Measurements from ENCODE around the gene LDOC1.

Gene LDOC1

GRCh38 chrX:141127146-141127545 is 49.8 kb downstream of the LDOC1 start:
- no peaks in the 10 kb centered on the region for H3K9me3 Mint-ChIP-seq (ENCODE audit: low read depth)
- H3K4me3 Mint-ChIP-seq = no peak overlapping the region
- H3K4me1 Mint-ChIP-seq (ENCODE audit: low read depth) = no peaks in the 10 kb centered on the region
- no peaks in the 10 kb centered on the region for H3K27me3 Mint-ChIP-seq
- H3K36me3 Mint-ChIP-seq = no peaks in the 10 kb centered on the region
- H3K27ac Mint-ChIP-seq = no peak overlapping the region

Data from activated naive CD8-positive, alpha-beta T cell (primary cell).